ENCODE results near the gene SPATA13.

The SPATA13 gene

GRCh38 chr13:24225930-24226329, 65.4 kb downstream of the SPATA13 start:
- no peak for DNase-seq

- no peak for DNase-seq
These were observed 66.2 kb downstream of the SPATA13 start for GRCh38 chr13:24226762-24227161.

- no peak for DNase-seq
These were observed 68.4 kb downstream of the SPATA13 start for GRCh38 chr13:24228852-24229458.

GRCh38 chr13:24230428-24231072, 70.0 kb downstream of the SPATA13 start:
- no peak for DNase-seq

- DNase-seq = no peak
These were observed 70.9 kb downstream of the SPATA13 start for GRCh38 chr13:24231377-24231776.

- no peak for DNase-seq
These were observed 71.5 kb downstream of the SPATA13 start for GRCh38 chr13:24232037-24232436.

- DNase-seq = no peak
These were observed 72.0 kb downstream of the SPATA13 start for GRCh38 chr13:24232474-24232873.

GRCh38 chr13:24233351-24233901, 72.9 kb downstream of the SPATA13 start:
- DNase-seq = no peak

- no peak for DNase-seq
These were observed 73.8 kb downstream of the SPATA13 start for GRCh38 chr13:24234200-24234915.

- no peak for DNase-seq
These were observed 76.8 kb downstream of the SPATA13 start for GRCh38 chr13:24237356-24237755.

- DNase-seq = no peak
These were observed 80.8 kb downstream of the SPATA13 start for GRCh38 chr13:24241336-24241735.

- no peak for DNase-seq
These were observed 81.6 kb downstream of the SPATA13 start for GRCh38 chr13:24242100-24242499.

GRCh38 chr13:24243302-24243701, 82.8 kb downstream of the SPATA13 start:
- no peak for DNase-seq

- no peak for DNase-seq
These were observed 84.3 kb downstream of the SPATA13 start for GRCh38 chr13:24244802-24245201.

GRCh38 chr13:24247016-24247415, 86.5 kb downstream of the SPATA13 start:
- DNase-seq = no peak

- DNase-seq = no peak
These were observed 89.1 kb downstream of the SPATA13 start for GRCh38 chr13:24249624-24250023.

- DNase-seq = no peak
These were observed 90.0 kb downstream of the SPATA13 start for GRCh38 chr13:24250376-24251057.

- no peak for DNase-seq
These were observed 91.0 kb downstream of the SPATA13 start for GRCh38 chr13:24251525-24251924.

- DNase-seq = no peak
These were observed 91.6 kb downstream of the SPATA13 start for GRCh38 chr13:24252136-24252535.

GRCh38 chr13:24253520-24254145, 93.1 kb downstream of the SPATA13 start:
- no peak for DNase-seq

- DNase-seq = no peak
These were observed 93.8 kb downstream of the SPATA13 start for GRCh38 chr13:24254146-24254841.

- DNase-seq = no peak
These were observed 97.0 kb downstream of the SPATA13 start for GRCh38 chr13:24257497-24257896.
